HG03159 (cell line): ENCODE measurements around the gene OR10V1.

ENCODE experiments used
- ATAC-seq: cut with Tn5 transposase; IDR thresholded peaks from one replicate; pipeline ENCODE4 v1.9.1; 2021; ENCODE audit warnings: mild to moderate bottlenecking, moderate library complexity; ENCODE audit not compliant: unreplicated experiment

Gene OR10V1

GRCh38 chr11:59668950-59669610 is 44.6 kb downstream of the OR10V1 start, which contains the start of gene PATL1:
Gene PATL1 (minus strand): TSS chr11:59669037. CDS start chr11:59668895, 142 bp downstream.
- peak; percentile 94 for ATAC-seq

GRCh38 chr11:59668188-59668949 is 45.3 kb downstream of the OR10V1 start:
- ATAC-seq, result peak; percentile 34

GRCh38 chr11:59667812-59668187 is 45.8 kb downstream of the OR10V1 start:
- no peak for ATAC-seq

DNA sequence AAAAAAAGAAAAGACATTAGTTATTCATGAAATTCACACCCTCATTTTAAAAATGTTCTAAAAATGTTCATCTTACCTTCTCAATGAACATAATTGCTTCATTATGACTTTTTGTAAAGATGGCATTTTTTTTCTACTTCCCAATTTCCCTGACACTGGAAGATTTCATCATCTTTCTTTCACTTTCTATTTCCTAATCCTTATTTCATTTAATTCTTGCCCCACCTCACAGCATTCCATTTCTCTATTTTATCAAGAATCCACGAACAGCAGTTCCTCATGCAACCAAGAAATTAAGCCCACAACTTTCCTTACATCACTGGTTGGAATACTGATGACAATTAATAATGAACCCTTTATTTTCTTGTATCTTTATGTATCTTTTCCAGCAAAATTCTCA is 46.7 kb downstream of the OR10V1 start:
- no peak for ATAC-seq
